ENCODE results near the gene CELSR1.

Gene CELSR1

GRCh38 chr22:46449116-46449691 is 88.2 kb downstream of the CELSR1 start:
- no peak for DNase-seq (ENCODE audit: low read depth in 2 of 2)

GRCh38 chr22:46448333-46448732 is 89.1 kb downstream of the CELSR1 start:
- no peak for DNase-seq (ENCODE audit: low read depth in 2 of 2)

GRCh38 chr22:46447906-46448305 is 89.5 kb downstream of the CELSR1 start:
- DNase-seq (ENCODE audit: low read depth in 2 of 2): no peak

- DNase-seq (ENCODE audit: low read depth in 2 of 2): no peak
Observed at GRCh38 chr22:46446799-46447198, 90.6 kb downstream of the CELSR1 start.

GRCh38 chr22:46445771-46446420 is 91.5 kb downstream of the CELSR1 start:
- DNase-seq (ENCODE audit: low read depth in 2 of 2): no peak

- no peak for DNase-seq (ENCODE audit: low read depth in 2 of 2)
Observed at GRCh38 chr22:46444390-46444854, 93.0 kb downstream of the CELSR1 start.

GRCh38 chr22:46443850-46444389 is 93.5 kb downstream of the CELSR1 start:
- DNase-seq (ENCODE audit: low read depth in 2 of 2): no peak

- DNase-seq (ENCODE audit: low read depth in 2 of 2): no peak
Observed at GRCh38 chr22:46442217-46442853, 95.1 kb downstream of the CELSR1 start.

- DNase-seq (ENCODE audit: low read depth in 2 of 2): no peak
Observed at GRCh38 chr22:46439576-46440465, 97.6 kb downstream of the CELSR1 start.

GRCh38 chr22:46439111-46439510 is 98.3 kb downstream of the CELSR1 start:
- no peak for DNase-seq (ENCODE audit: low read depth in 2 of 2)

- no peak for DNase-seq (ENCODE audit: low read depth in 2 of 2)
Observed at GRCh38 chr22:46437671-46438440, 99.6 kb downstream of the CELSR1 start.

GRCh38 chr22:46436595-46437175 is 100.7 kb downstream of the CELSR1 start:
- no peak for DNase-seq (ENCODE audit: low read depth in 2 of 2)

GRCh38 chr22:46433318-46433717 is 104.1 kb downstream of the CELSR1 start:
- DNase-seq (ENCODE audit: low read depth in 2 of 2): no peak

GRCh38 chr22:46432164-46433068 is 105.0 kb downstream of the CELSR1 start:
- DNase-seq (ENCODE audit: low read depth in 2 of 2): peak in 1 of 2 donors; percentile 3

GRCh38 chr22:46430961-46431838 is 106.2 kb downstream of the CELSR1 start:
- DNase-seq (ENCODE audit: low read depth in 2 of 2): no peak

- no peak for DNase-seq (ENCODE audit: low read depth in 2 of 2)
Observed at GRCh38 chr22:46429325-46429853, 108.0 kb downstream of the CELSR1 start.

- DNase-seq (ENCODE audit: low read depth in 2 of 2): no peak
Observed at GRCh38 chr22:46428602-46429324, 108.7 kb downstream of the CELSR1 start.

- no peak for DNase-seq (ENCODE audit: low read depth in 2 of 2)
Observed at GRCh38 chr22:46428171-46428570, 109.2 kb downstream of the CELSR1 start.
